K562 (cell line): ENCODE results near the gene TXNRD2. TPM values are rescaled to one million over a fixed set of nuclear protein-coding genes. Genes with fewer than 3 reads are reported as not detected.
"Not testable (repeated sequence)": the region's sequence is repeated elsewhere in the genome, so short reads cannot be mapped to it uniquely, and the experiment has no call there.

Experiments
- ARNT ChIP-seq, 2 experiments: fragments of 450-650 bp; IDR thresholded peaks; 2 replicates each; pipeline ENCODE4 v1.6.1; 2016; ENCODE audit warnings: mild to moderate bottlenecking in 1 of 2
- CBX1 ChIP-seq: sonication (generic); IDR thresholded peaks from 2 replicates; pipeline ENCODE4 v1.6.1; 2016; ENCODE audit warnings: antibody characterized with exemption, low read depth, mild to moderate bottlenecking
- CBX3 ChIP-seq, 2 experiments: IDR thresholded peaks; 1 replicate in 1 of 2; 2 replicates in 1 of 2; pipeline ENCODE4 v1.6.1; 2012; ENCODE audit warnings: inconsistent platforms in 2 of 2, low read length in 2 of 2, borderline replicate concordance in 1 of 2, control low read depth in 1 of 2
- FOXA3 ChIP-seq, 2 experiments: fragments of 450-650 bp in 1 of 2; sonication (generic) in 1 of 2; formaldehyde crosslinking; IDR thresholded peaks in 1 of 2; conservative IDR thresholded peaks in 1 of 2; 2 replicates each; pipeline versions ENCODE4 v1.4.0 to v1.8.0; 2020 to 2022; ENCODE audit warnings: mild to moderate bottlenecking in 2 of 2, missing genetic modification reagents in 1 of 2
- HDAC1 ChIP-seq, 2 experiments: fragments of 450-650 bp; IDR thresholded peaks; 2 replicates each; pipeline ENCODE4 v1.6.1; 2016 to 2017; ENCODE audit warnings: inconsistent platforms in 1 of 2, mild to moderate bottlenecking in 1 of 2, moderate library complexity in 1 of 2
- HMG20B ChIP-seq: fragments of 250-450 bp; sonication (Bioruptor Pico); IDR thresholded peaks from 2 replicates; pipeline ENCODE4 v1.5.0; 2021; ENCODE audit warnings: mild to moderate bottlenecking
- NR2C1 ChIP-seq, 2 experiments: fragments of 450-650 bp; IDR thresholded peaks; 2 replicates each; pipeline ENCODE4 v1.6.1; 2017; ENCODE audit warnings: mild to moderate bottlenecking in 2 of 2, antibody characterized with exemption in 1 of 2, inconsistent platforms in 1 of 2, missing compliant biosample characterization in 1 of 2, missing genetic modification characterization in 1 of 2
- SMAD4 ChIP-seq: fragments of 250-450 bp; sonication (Bioruptor Pico); conservative IDR thresholded peaks from 2 replicates; pipeline ENCODE4 v1.8.0; 2021; ENCODE audit warnings: inconsistent platforms, mild to moderate bottlenecking, moderate library complexity
- SOX6 ChIP-seq: fragments of 450-650 bp; IDR thresholded peaks from 2 replicates; pipeline ENCODE4 v1.6.1; 2014; ENCODE audit warnings: mild to moderate bottlenecking
- TEAD1 ChIP-seq, 2 experiments: fragments of 450-650 bp in 1 of 2; sonication (generic) in 1 of 2; formaldehyde crosslinking; IDR thresholded peaks; 2 replicates each; pipeline versions ENCODE4 v1.4.0 to v1.8.0; 2020 to 2022; ENCODE audit warnings: mild to moderate bottlenecking in 2 of 2, missing genetic modification reagents in 1 of 2
- TEAD2 ChIP-seq: fragments of 450-650 bp; IDR thresholded peaks from 2 replicates; pipeline ENCODE4 v1.6.1; 2016; ENCODE audit warnings: missing genetic modification characterization, control low read depth, missing compliant biosample characterization
- TFE3 ChIP-seq: fragments of 450-650 bp; formaldehyde crosslinking; IDR thresholded peaks from 2 replicates; pipeline ENCODE4 v1.4.0; 2020; ENCODE audit warnings: mild to moderate bottlenecking, mixed read lengths
- THRB ChIP-seq: fragments of 450-650 bp; formaldehyde crosslinking; conservative IDR thresholded peaks from 2 replicates; pipeline ENCODE4 v1.4.0; 2022; ENCODE audit warnings: mild to moderate bottlenecking, missing genetic modification characterization
- TRIM24 ChIP-seq, 2 experiments: fragments of 450-650 bp; IDR thresholded peaks; 2 replicates each; pipeline ENCODE4 v1.6.1; 2016
- TRIM28 ChIP-seq: fragments of 450-650 bp; IDR thresholded peaks from 2 replicates; pipeline ENCODE4 v1.6.1; 2017
- ZEB2 ChIP-seq: fragments of 450-650 bp; IDR thresholded peaks from 2 replicates; pipeline ENCODE4 v1.6.1; 2016
- ZNF280A ChIP-seq: fragments of 450-650 bp; IDR thresholded peaks from 2 replicates; pipeline ENCODE4 v1.6.1; 2018; ENCODE audit warnings: mild to moderate bottlenecking, low read depth; ENCODE audit not compliant: partially characterized antibody
- ZNF280B ChIP-seq: fragments of 250-450 bp; sonication (Bioruptor Pico); IDR thresholded peaks from 2 replicates; pipeline ENCODE4 v1.5.1; 2021; ENCODE audit warnings: mild to moderate bottlenecking
- polyA plus RNA-seq, 8 experiments: library from polyadenylated mRNA; depleted of rRNA in 4 of 8; stranded (reverse) in 5 of 8; unstranded in 3 of 8; fragments of >200 nt; fragmentation: Nextera tagmentation in 2 of 8; fragmentation: Illumina TruSeq in 1 of 8; extraction: Ambion mirVana in 2 of 8; extraction: Trizol in 1 of 8; gene quantifications; 2 replicates each; pipeline versions ENCODE4 v1.2.1 to v1.2.3, GENCODE V29; 2011 to 2014; ENCODE audit warnings: inconsistent platforms in 1 of 8, missing spikeins in 1 of 8
- total RNA-seq, 7 experiments: library from RNA; depleted of rRNA in 6 of 7; stranded (reverse); fragments of >200 nt in 6 of 7; fragmentation: Illumina TruSeq in 2 of 7; extraction: Trizol in 2 of 7; gene quantifications; 2 replicates each; pipeline versions ENCODE4 v1.2.1 to v1.2.3, GENCODE V29; 2011 to 2021; ENCODE audit warnings: low replicate concordance in 1 of 7

Gene TXNRD2
- total and polyA plus RNA-seq, 9 of the 15 experiments (the other 6 are each of a cell fraction or from before 2014, with no cell fraction given): 3.3 to 80.2 (median 49.4) TPM

GRCh38 chr22:19935123-19935718 lies 6.4 kb downstream of the TXNRD2 start (continued):
- TF ChIP-seq SOX6 (peak; percentile 42), THRB (CRISPR knock-in tag) (peak; percentile 3; the same call in 1 of the 2 replicates), CBX1 (0 out of 2 replicates have a peak, but pooled peaks have one; percentile 57), ZEB2 (0 out of 2 replicates have a peak, but pooled peaks have one; percentile 50), TRIM28 (peak; percentile 98), SMAD4 (CRISPR knock-in tag) (0 out of 2 replicates have a peak, but pooled peaks have one; percentile 31), CBX3 (IDR thresholded peaks at IDR 0.05; ENCODE audit: borderline replicate concordance in 1 of 2, low read length in 2 of 2) (peak in 1 of 2 experiments; percentile 77; a peak in 2 of 3 replicates), ZNF280A (peak; percentile 97), TEAD2 (tag) (peak; percentile 45; the same call in 1 of the 2 replicates), NR2C1 (tag; IDR thresholded peaks at IDR 0.05) (0 out of 2 replicates have a peak, but pooled peaks have one; percentile 37), HDAC1 (IDR thresholded peaks at IDR 0.05) (0 out of 4 replicates have a peak, but pooled peaks of 1 of the 2 experiments have one; percentile 26), TFE3 (CRISPR knock-in tag) (peak; percentile 17; the same call in 1 of the 2 replicates), ARNT (IDR thresholded peaks at IDR 0.05) (peak in 1 of 2 experiments; percentile 51; a peak in 2 of 4 replicates), TRIM24 (IDR thresholded peaks at IDR 0.05) (peak; percentile 60 to 74; a peak in 3 of 4 replicates), FOXA3 (CRISPR knock-in tag; conservative IDR thresholded peaks at IDR 0.05 in 1 of 2, IDR thresholded peaks at IDR 0.05 in 1 of 2) (peak in 1 of 2 experiments; percentile 83; a peak in 2 of 4 replicates), ZNF280B (CRISPR knock-in tag) (peak; percentile 95), TEAD1 (CRISPR knock-in tag; IDR thresholded peaks at IDR 0.05) (peak in 1 of 2 experiments; percentile 36; a peak in 2 of 4 replicates), HMG20B (CRISPR knock-in tag) (0 out of 2 replicates have a peak, but pooled peaks have one; percentile 47)
- not testable (repeated sequence) for TF ChIP-seq NR2C1 (IDR thresholded peaks at IDR 0.05)
